GM12875 (cell line): ENCODE measurements around the gene COL2A1.

Experiments used
- H3K4me3 ChIP-seq: one replicate; pipeline ENCODE4 v1.5.1; 2011; ENCODE audit warnings: low read depth, low read length, control low read depth
- CTCF ChIP-seq: IDR thresholded peaks from 2 replicates; pipeline ENCODE4 v1.5.1; 2011; ENCODE audit warnings: low read depth, mild to moderate bottlenecking, control low read depth, inconsistent platforms, low read length, moderate library complexity, borderline replicate concordance; ENCODE audit not compliant: insufficient read depth

Gene COL2A1

GRCh38 chr12:47947341-47947740 is 56.9 kb downstream of the COL2A1 start:
- no peak for TF ChIP-seq CTCF
- H3K4me3 ChIP-seq = no peak overlapping the region

- TF ChIP-seq CTCF = no peak
- H3K4me3 ChIP-seq = no peak overlapping the region
Observed at GRCh38 chr12:47946413-47947323, 57.6 kb downstream of the COL2A1 start.

- no peak for TF ChIP-seq CTCF
- no peak overlapping the region for H3K4me3 ChIP-seq
Observed at GRCh38 chr12:47945341-47945728, 58.9 kb downstream of the COL2A1 start.

- no peak for TF ChIP-seq CTCF
- no peak overlapping the region for H3K4me3 ChIP-seq
Observed at GRCh38 chr12:47944685-47945340, 59.5 kb downstream of the COL2A1 start.

GRCh38 chr12:47943623-47944340 is 60.5 kb downstream of the COL2A1 start:
- no peak for TF ChIP-seq CTCF
- no peak overlapping the region for H3K4me3 ChIP-seq

- H3K4me3 ChIP-seq = no peak overlapping the region
- no peak for TF ChIP-seq CTCF
Observed at GRCh38 chr12:47942614-47943225, 61.6 kb downstream of the COL2A1 start.
